Brain microvascular endothelial cell (primary cell): Measurements from ENCODE around the gene ACSL6.

Experiments used
- DNase-seq: peaks from one replicate; pipeline ENCODE4 v3.0.0-alpha.2; 2020
- H3K27ac ChIP-seq: fragments of 250-450 bp; sonication (Bioruptor Pico); 2 replicates; pipeline ENCODE4 v1.5.1; 2020; ENCODE audit warnings: mild to moderate bottlenecking, moderate library complexity
- H3K27me3 ChIP-seq: fragments of 250-450 bp; sonication (Bioruptor Pico); replicated peaks from 2 replicates; pipeline ENCODE4 v1.5.1; 2020; ENCODE audit warnings: mild to moderate bottlenecking
- H3K36me3 ChIP-seq: fragments of 250-450 bp; sonication (Bioruptor Pico); replicated peaks from 2 replicates; pipeline ENCODE4 v1.5.1; 2020; ENCODE audit warnings: mild to moderate bottlenecking
- H3K4me3 ChIP-seq: 2 replicates; pipeline ENCODE4 v1.5.1; 2011; ENCODE audit warnings: low read depth, mild to moderate bottlenecking, control low read depth, low read length, moderate library complexity
- in situ Hi-C: cut with HindIII; loops from 2 replicates; pipeline ENCODE4 v1.10.0; 2017; ENCODE audit warnings: low sequenced_read_pairs, low pct_ligation_motif_present
- TF ChIP-seq, protein P1 (sequence below): IDR thresholded peaks from 2 replicates; pipeline ENCODE4 v1.5.1; 2011; ENCODE audit warnings: low read depth, mild to moderate bottlenecking, moderate library complexity, low read length, control low read depth, inconsistent platforms; ENCODE audit errors: missing control alignments

The ACSL6 gene

GRCh38 chr5:131990716-131991115 lies 20.7 kb downstream of the ACSL6 start:
- DNase-seq: no peak
- no peak overlapping the region for H3K27ac ChIP-seq
- no peak overlapping the region for H3K4me3 ChIP-seq
- no peaks in the 10 kb centered on the region for H3K36me3 ChIP-seq
- TF ChIP-seq, protein P1, sequence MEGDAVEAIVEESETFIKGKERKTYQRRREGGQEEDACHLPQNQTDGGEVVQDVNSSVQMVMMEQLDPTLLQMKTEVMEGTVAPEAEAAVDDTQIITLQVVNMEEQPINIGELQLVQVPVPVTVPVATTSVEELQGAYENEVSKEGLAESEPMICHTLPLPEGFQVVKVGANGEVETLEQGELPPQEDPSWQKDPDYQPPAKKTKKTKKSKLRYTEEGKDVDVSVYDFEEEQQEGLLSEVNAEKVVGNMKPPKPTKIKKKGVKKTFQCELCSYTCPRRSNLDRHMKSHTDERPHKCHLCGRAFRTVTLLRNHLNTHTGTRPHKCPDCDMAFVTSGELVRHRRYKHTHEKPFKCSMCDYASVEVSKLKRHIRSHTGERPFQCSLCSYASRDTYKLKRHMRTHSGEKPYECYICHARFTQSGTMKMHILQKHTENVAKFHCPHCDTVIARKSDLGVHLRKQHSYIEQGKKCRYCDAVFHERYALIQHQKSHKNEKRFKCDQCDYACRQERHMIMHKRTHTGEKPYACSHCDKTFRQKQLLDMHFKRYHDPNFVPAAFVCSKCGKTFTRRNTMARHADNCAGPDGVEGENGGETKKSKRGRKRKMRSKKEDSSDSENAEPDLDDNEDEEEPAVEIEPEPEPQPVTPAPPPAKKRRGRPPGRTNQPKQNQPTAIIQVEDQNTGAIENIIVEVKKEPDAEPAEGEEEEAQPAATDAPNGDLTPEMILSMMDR: no peak
- in situ Hi-C loops: no loop called here
- peaks cover 2% of the 10 kb centered on the region for H3K27me3 ChIP-seq

DNA sequence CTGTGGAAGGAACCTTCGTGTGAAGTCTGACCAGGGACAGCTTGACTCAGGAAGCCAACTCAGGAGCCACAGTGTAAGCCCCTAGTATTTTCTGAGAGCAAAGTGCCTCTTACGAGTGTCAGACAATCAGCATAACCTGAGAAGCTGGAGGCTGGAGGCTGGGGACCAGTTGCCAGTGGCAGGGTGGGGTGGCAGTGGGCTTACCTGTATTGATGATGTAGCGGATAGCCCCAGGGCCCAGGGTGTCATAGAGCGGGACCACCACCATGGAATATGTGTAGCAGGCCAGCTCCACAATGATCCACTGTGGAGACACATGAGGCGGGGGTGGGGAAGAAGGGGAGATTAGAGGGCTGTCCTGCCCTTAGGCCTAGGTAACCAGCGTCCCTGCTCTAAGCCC lies 22.9 kb downstream of the ACSL6 start:
- no peaks in the 10 kb centered on the region for H3K36me3 ChIP-seq
- in situ Hi-C loops: no loop called here
- TF ChIP-seq, protein P1: no peak
- no peak overlapping the region for H3K27ac ChIP-seq
- no peak for DNase-seq
- no peak overlapping the region for H3K4me3 ChIP-seq
- peaks cover 2% of the 10 kb centered on the region for H3K27me3 ChIP-seq

DNA sequence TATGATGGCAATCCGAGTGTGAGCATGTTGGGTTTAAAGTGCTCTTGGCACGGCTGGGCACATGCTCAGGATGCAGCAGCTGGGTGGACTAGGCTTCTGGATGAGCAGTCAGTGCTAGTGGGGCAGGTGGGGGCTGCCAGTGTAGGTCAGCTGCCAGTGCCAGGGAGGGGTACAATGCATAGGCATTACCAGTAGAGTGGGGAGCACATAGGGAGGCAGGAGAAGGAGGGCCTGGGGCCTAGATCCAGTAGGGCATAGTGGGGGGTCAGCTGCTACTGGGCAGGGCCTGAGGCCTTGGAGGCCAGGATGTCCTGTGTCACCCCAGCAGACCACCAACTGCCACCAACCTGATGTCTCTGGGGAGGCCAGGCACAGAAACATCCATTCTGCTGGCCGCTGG lies 24.2 kb downstream of the ACSL6 start:
- peaks cover 2% of the 10 kb centered on the region for H3K27me3 ChIP-seq
- H3K36me3 ChIP-seq: no peaks in the 10 kb centered on the region
- DNase-seq: no peak
- TF ChIP-seq, protein P1: no peak
- in situ Hi-C loops: no loop called here
- no peak overlapping the region for H3K4me3 ChIP-seq
- H3K27ac ChIP-seq: no peak overlapping the region

GRCh38 chr5:131986161-131986912 lies 25.1 kb downstream of the ACSL6 start:
- TF ChIP-seq, protein P1: no peak
- DNase-seq: no peak
- Histone ChIP-seq H3K36me3 (no peaks in the 10 kb centered on the region), H3K27me3 (no peaks in the 10 kb centered on the region), H3K27ac (no peak overlapping the region), H3K4me3 (no peak overlapping the region)
- in situ Hi-C loops: no loop called here

- Histone ChIP-seq H3K36me3 (no peaks in the 10 kb centered on the region), H3K27ac (no peak overlapping the region), H3K4me3 (no peak overlapping the region), H3K27me3 (no peaks in the 10 kb centered on the region)
- in situ Hi-C loops: no loop called here
- TF ChIP-seq, protein P1: no peak
- no peak for DNase-seq
These were observed 26.3 kb downstream of the ACSL6 start for GRCh38 chr5:131984956-131985665.
